BLaER1 (cell line): ENCODE results near the gene PKP3.

Source experiments
- H3K27ac ChIP-seq: shearing (Covaris generic); formaldehyde crosslinking; 2 replicates; pipeline ENCODE4 v1.8.1; 2022
- H3K27me3 ChIP-seq: shearing (Covaris generic); formaldehyde crosslinking; 2 replicates; pipeline ENCODE4 v1.8.1; 2022
- H3K36me3 ChIP-seq: shearing (Covaris generic); formaldehyde crosslinking; 2 replicates; pipeline ENCODE4 v1.8.1; 2022
- H3K4me1 ChIP-seq: shearing (Covaris generic); formaldehyde crosslinking; 2 replicates; pipeline ENCODE4 v1.8.1; 2022
- H3K4me2 ChIP-seq: shearing (Covaris generic); formaldehyde crosslinking; 2 replicates; pipeline ENCODE4 v1.8.1; 2022
- H3K4me3 ChIP-seq: shearing (Covaris generic); formaldehyde crosslinking; 2 replicates; pipeline ENCODE4 v1.8.1; 2022
- H3K9ac ChIP-seq: shearing (Covaris generic); formaldehyde crosslinking; 2 replicates; pipeline ENCODE4 v1.8.1; 2022
- H3K9me3 ChIP-seq: shearing (Covaris generic); formaldehyde crosslinking; 2 replicates; pipeline ENCODE4 v1.8.1; 2022
- H4K20me1 ChIP-seq: shearing (Covaris generic); formaldehyde crosslinking; 2 replicates; pipeline ENCODE4 v1.8.1; 2022
- Cebpa-rat ChIP-seq: shearing (Covaris generic); IDR thresholded peaks from 2 replicates; pipeline ENCODE4 v1.8.1; 2022

Gene PKP3

GRCh38 chr11:363948-364761, 29.9 kb upstream of the PKP3 start:
- Histone ChIP-seq H3K4me2 (0 out of 2 replicates have a peak overlapping the region, but pooled peaks have one; percentile 17), H3K4me1 (peaks cover 49% of the 10 kb centered on the region), H4K20me1 (no peaks in the 10 kb centered on the region), H3K27me3 (peaks cover 22% of the 10 kb centered on the region), H3K36me3 (no peaks in the 10 kb centered on the region), H3K27ac (no peak overlapping the region), H3K9ac (no peak overlapping the region), H3K4me3 (no peak overlapping the region), H3K9me3 (peaks cover 17% of the 10 kb centered on the region)
- TF ChIP-seq Cebpa-rat: no peak

GRCh38 chr11:364991-365725, 28.9 kb upstream of the PKP3 start:
- H3K9me3 ChIP-seq: peaks cover 15% of the 10 kb centered on the region
- H3K9ac ChIP-seq: no peak overlapping the region
- no peak overlapping the region for H3K4me3 ChIP-seq
- no peaks in the 10 kb centered on the region for H4K20me1 ChIP-seq
- no peaks in the 10 kb centered on the region for H3K36me3 ChIP-seq
- H3K4me1 ChIP-seq: peaks cover 42% of the 10 kb centered on the region
- no peak overlapping the region for H3K4me2 ChIP-seq
- no peak overlapping the region for H3K27ac ChIP-seq
- H3K27me3 ChIP-seq: peaks cover 28% of the 10 kb centered on the region
- TF ChIP-seq Cebpa-rat: no peak

DNA sequence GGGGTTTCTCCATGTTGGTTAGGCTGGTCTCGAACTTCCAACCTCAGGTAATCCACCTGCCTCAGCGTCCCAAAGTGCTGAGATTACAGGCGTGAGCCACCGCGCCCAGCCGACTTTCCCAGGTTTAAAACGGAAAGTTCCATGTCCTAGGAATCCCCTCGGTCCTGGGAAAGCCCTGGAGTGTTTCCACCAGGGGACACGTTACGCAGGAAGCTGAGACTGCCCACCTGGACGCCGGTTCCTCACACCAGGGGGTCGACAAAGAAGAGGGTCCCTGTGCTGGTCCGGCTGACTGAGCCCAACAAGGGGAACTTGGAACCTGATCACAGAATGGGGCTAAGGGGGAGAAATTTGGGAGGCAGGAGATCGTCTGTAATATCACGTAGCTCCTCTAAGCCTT, 28.2 kb upstream of the PKP3 start:
- Histone ChIP-seq H3K4me2 (no peak overlapping the region), H3K27ac (no peak overlapping the region), H3K36me3 (no peaks in the 10 kb centered on the region), H4K20me1 (peaks cover under 1% of the 10 kb centered on the region; the same call in 1 of the 2 replicates), H3K27me3 (peaks cover 34% of the 10 kb centered on the region), H3K9me3 (peaks cover 10% of the 10 kb centered on the region), H3K4me3 (no peak overlapping the region), H3K9ac (no peak overlapping the region), H3K4me1 (peaks cover 42% of the 10 kb centered on the region)
- TF ChIP-seq Cebpa-rat: no peak

GRCh38 chr11:367956-368413, 26.0 kb upstream of the PKP3 start:
- Histone ChIP-seq H3K4me1 (peaks cover 38% of the 10 kb centered on the region), H3K36me3 (no peaks in the 10 kb centered on the region), H3K27me3 (peaks cover 49% of the 10 kb centered on the region), H3K9ac (no peak overlapping the region), H4K20me1 (peaks cover 10% of the 10 kb centered on the region; the same call in 1 of the 2 replicates), H3K9me3 (no peaks in the 10 kb centered on the region), H3K27ac (no peak overlapping the region), H3K4me2 (peak overlapping the region; percentile 47), H3K4me3 (no peak overlapping the region)
- TF ChIP-seq Cebpa-rat: no peak

- TF ChIP-seq Cebpa-rat: no peak
- 0 out of 2 replicates have a peak, but pooled peaks cover 3% of the 10 kb centered on the region for H3K36me3 ChIP-seq
- peaks cover 10% of the 10 kb centered on the region; the same call in 1 of the 2 replicates for H4K20me1 ChIP-seq
- H3K4me3 ChIP-seq: 0 out of 2 replicates have a peak overlapping the region, but pooled peaks have one; percentile 39
- no peak overlapping the region for H3K27ac ChIP-seq
- no peak overlapping the region for H3K9ac ChIP-seq
- peaks cover 49% of the 10 kb centered on the region for H3K27me3 ChIP-seq
- no peaks in the 10 kb centered on the region for H3K9me3 ChIP-seq
- H3K4me2 ChIP-seq: peak overlapping the region; percentile 47
- H3K4me1 ChIP-seq: peaks cover 38% of the 10 kb centered on the region
Measured at GRCh38 chr11:368414-369335, 25.3 kb upstream of the PKP3 start.

DNA sequence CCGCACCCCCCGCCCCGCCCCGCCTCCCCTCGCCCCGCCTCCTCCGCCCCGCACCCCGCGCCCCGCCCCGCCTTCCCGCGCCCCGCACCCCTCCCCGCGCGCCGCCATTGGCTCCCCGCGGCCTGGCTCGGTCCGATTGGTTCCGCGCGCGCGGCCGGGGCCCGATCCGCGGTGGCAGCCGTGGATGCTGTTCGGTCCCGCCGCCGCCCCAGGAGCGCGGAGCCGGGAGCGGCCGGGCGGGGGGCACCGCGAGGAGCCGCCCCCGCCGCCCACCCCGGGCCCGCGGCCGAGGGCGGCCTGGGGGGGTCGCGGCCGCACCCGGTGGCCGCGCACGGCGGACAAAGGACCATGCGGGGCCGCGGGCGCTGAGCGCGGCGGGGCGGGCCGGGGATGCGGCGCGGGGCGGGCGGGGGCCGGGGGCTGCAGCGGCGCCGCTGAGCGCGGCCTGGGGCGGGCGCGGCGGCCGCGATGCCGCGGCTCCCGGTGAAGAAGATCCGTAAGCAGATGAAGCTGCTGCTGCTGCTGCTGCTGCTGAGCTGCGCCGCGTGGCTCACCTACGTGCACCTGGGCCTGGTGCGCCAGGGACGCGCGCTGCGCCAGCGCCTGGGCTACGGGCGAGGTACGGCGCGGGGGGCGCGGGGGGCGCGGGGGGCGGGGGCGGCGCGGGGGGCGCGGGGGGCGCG, 24.5 kb upstream of the PKP3 start, which contains the start of gene B4GALNT4:
TSS of gene B4GALNT4 (plus strand) at position 164 of the 683 bp plus-strand sequence. CDS start at position 469, 305 bp downstream.
- 0 out of 2 replicates have a peak, but pooled peaks cover 5% of the 10 kb centered on the region for H3K36me3 ChIP-seq
- H3K27me3 ChIP-seq: peaks cover 49% of the 10 kb centered on the region
- H3K4me2 ChIP-seq: peak within 1 kb of the TSS; percentile 59
- TF ChIP-seq Cebpa-rat: no peak
- H3K9me3 ChIP-seq: no peaks in the 10 kb centered on the region
- no peak within 1 kb of the TSS for H3K27ac ChIP-seq
- peak within 1 kb of the TSS; percentile 60 for H3K4me3 ChIP-seq
- H4K20me1 ChIP-seq: peaks cover 10% of the 10 kb centered on the region; the same call in 1 of the 2 replicates
- peak within 1 kb of the TSS; percentile 53; the same call in 1 of the 2 replicates for H3K9ac ChIP-seq
- peaks cover 33% of the 10 kb centered on the region for H3K4me1 ChIP-seq

DNA sequence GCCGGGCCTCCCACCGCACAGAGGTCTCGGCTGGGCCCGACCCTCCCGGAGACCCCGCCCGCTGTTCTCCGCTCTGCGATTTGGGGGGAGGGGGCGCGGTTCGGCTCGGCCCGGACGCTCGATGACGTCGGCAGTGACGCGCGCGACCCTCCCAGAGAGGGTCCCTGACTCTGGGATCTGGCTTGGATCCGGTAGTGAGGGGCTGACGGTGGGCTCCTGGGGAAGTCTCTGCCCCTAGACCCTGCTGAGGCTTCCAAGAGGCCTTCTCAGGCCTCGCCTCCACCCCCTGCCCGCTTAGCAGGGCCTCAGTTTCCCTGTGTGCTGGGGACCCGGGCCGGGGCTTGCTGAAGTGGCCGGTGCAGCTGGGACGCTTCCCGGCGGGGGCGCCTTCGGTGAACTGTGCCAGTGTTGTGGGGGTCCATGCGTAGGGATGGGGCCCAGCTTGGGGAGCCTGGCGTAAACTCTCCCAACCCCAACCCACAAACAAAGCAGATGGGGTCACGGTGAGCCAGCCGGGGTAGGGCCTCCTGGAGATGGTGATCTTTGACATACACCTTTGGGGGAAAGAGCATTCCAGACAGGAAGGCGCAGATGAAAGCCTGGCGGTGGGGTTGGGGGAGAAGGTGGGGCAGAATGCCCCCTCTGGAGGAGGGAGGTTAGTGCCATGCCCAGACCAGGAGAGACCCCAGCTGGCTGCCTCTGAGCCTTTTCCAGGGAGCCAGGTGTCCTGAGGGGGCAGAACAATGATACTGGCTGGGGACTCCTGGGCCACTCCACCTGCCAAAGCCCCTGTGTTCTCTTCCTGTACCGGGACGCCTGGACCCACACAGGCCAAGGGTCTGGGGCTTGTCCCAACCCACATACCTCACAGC, 23.7 kb upstream of the PKP3 start:
- peak overlapping the region; percentile 60 for H3K4me3 ChIP-seq

GRCh38 chr11:371051-371450, 23.0 kb upstream of the PKP3 start:
- Histone ChIP-seq H3K36me3 (0 out of 2 replicates have a peak, but pooled peaks cover 5% of the 10 kb centered on the region), H3K27me3 (peaks cover 49% of the 10 kb centered on the region), H3K9ac (0 out of 2 replicates have a peak overlapping the region, but pooled peaks have one; percentile 24), H3K4me1 (peaks cover 30% of the 10 kb centered on the region), H3K4me2 (peak overlapping the region; percentile 59), H3K9me3 (peaks cover 6% of the 10 kb centered on the region; the same call in 1 of the 2 replicates), H3K27ac (peak overlapping the region; percentile 4; the same call in 1 of the 2 replicates), H3K4me3 (no peak overlapping the region), H4K20me1 (peaks cover 10% of the 10 kb centered on the region; the same call in 1 of the 2 replicates)
- TF ChIP-seq Cebpa-rat: no peak

More for the DNA sequence above, 23.7 kb upstream of the PKP3 start:
- Histone ChIP-seq H3K9me3 (no peaks in the 10 kb centered on the region), H3K4me1 (peaks cover 30% of the 10 kb centered on the region), H3K9ac (peak overlapping the region; percentile 53; the same call in 1 of the 2 replicates), H3K27me3 (peaks cover 49% of the 10 kb centered on the region), H4K20me1 (peaks cover 10% of the 10 kb centered on the region; the same call in 1 of the 2 replicates), H3K36me3 (0 out of 2 replicates have a peak, but pooled peaks cover 5% of the 10 kb centered on the region), H3K27ac (no peak overlapping the region), H3K4me2 (peak overlapping the region; percentile 59)
- no peak for TF ChIP-seq Cebpa-rat
